Mesenchymal stem cell (in vitro differentiated cells and primary cell): ENCODE data around the gene NR2F2.

Source experiments
- DNase-seq: peaks from one replicate; pipeline ENCODE4 v3.0.0-alpha.2; 2013
- H2AFZ ChIP-seq: one replicate; pipeline ENCODE4 v1.6.1; 2013; ENCODE audit warnings: low read depth, mild to moderate bottlenecking, control low read depth, inconsistent platforms, low read length, moderate library complexity
- H2AK5ac ChIP-seq: 2 replicates; pipeline ENCODE4 v1.6.1; 2013; ENCODE audit warnings: low read length, moderate library complexity, mild to moderate bottlenecking, inconsistent platforms; ENCODE audit not compliant: severe bottlenecking
- H2BK120ac ChIP-seq: one replicate; pipeline ENCODE4 v1.6.1; 2013; ENCODE audit warnings: low read depth, mild to moderate bottlenecking, inconsistent platforms, low read length, moderate library complexity
- H2BK12ac ChIP-seq, 2 experiments: one replicate each; pipeline ENCODE4 v1.6.1; 2013; ENCODE audit warnings: inconsistent platforms in 2 of 2, low read length in 2 of 2, mild to moderate bottlenecking in 2 of 2, moderate library complexity in 2 of 2, control low read depth in 1 of 2
- H2BK15ac ChIP-seq: one replicate; pipeline ENCODE4 v1.6.1; 2013; ENCODE audit warnings: mild to moderate bottlenecking, low read depth, inconsistent platforms; ENCODE audit not compliant: poor library complexity, severe bottlenecking
- H2BK5ac ChIP-seq: 2 replicates; pipeline ENCODE4 v1.6.1; 2013; ENCODE audit warnings: low read depth, mild to moderate bottlenecking, low read length, control low read depth, inconsistent platforms; ENCODE audit not compliant: poor library complexity, severe bottlenecking
- H3K14ac ChIP-seq, 2 experiments: one replicate each; pipeline ENCODE4 v1.6.1; 2013; ENCODE audit warnings: inconsistent platforms in 2 of 2, low read length in 2 of 2, control low read depth in 1 of 2, mild to moderate bottlenecking in 1 of 2, moderate library complexity in 1 of 2
- H3K18ac ChIP-seq, 2 experiments: one replicate each; pipeline ENCODE4 v1.6.1; 2013; ENCODE audit warnings: inconsistent platforms in 2 of 2, low read length in 2 of 2, control low read depth in 1 of 2, low read depth in 1 of 2, mild to moderate bottlenecking in 1 of 2
- H3K23ac ChIP-seq, 2 experiments: one replicate each; pipeline ENCODE4 v1.6.1; 2013; ENCODE audit warnings: inconsistent platforms in 2 of 2, low read length in 2 of 2, mild to moderate bottlenecking in 2 of 2, moderate library complexity in 2 of 2, control low read depth in 1 of 2
- H3K27ac ChIP-seq: 2 replicates; pipeline ENCODE4 v1.5.1; 2013; ENCODE audit warnings: mild to moderate bottlenecking, moderate library complexity, low read length, control low read depth, inconsistent platforms; ENCODE audit not compliant: poor library complexity, severe bottlenecking
- H3K27me3 ChIP-seq, 2 experiments: 2 replicates each; pipeline versions ENCODE4 v1.6.1 to v1.7.0; 2013; ENCODE audit warnings: low read length in 2 of 2, mild to moderate bottlenecking in 2 of 2, moderate library complexity in 2 of 2, control low read depth in 1 of 2, inconsistent platforms in 1 of 2; ENCODE audit not compliant: control insufficient read depth in 1 of 2, insufficient read depth in 1 of 2
- H3K36me3 ChIP-seq, 2 experiments: 2 replicates each; pipeline versions ENCODE4 v1.6.1 to v1.7.0; 2013; ENCODE audit warnings: low read length in 2 of 2, control low read depth in 1 of 2, inconsistent platforms in 1 of 2, low read depth in 1 of 2, mild to moderate bottlenecking in 1 of 2; ENCODE audit not compliant: insufficient read depth in 2 of 2, control insufficient read depth in 1 of 2
- H3K4ac ChIP-seq, 2 experiments: one replicate each; pipeline ENCODE4 v1.6.1; 2013; ENCODE audit warnings: inconsistent platforms in 2 of 2, low read length in 2 of 2, mild to moderate bottlenecking in 2 of 2, moderate library complexity in 2 of 2, control low read depth in 1 of 2, low read depth in 1 of 2
- H3K4me1 ChIP-seq: 2 replicates; pipeline ENCODE4 v1.6.1; 2013; ENCODE audit warnings: low read depth, low read length, control low read depth; ENCODE audit not compliant: control insufficient read depth, insufficient read depth
- H3K4me2 ChIP-seq: 2 replicates; pipeline ENCODE4 v1.6.1; 2013; ENCODE audit warnings: low read length, mild to moderate bottlenecking, inconsistent platforms; ENCODE audit not compliant: poor library complexity, severe bottlenecking
- H3K4me3 ChIP-seq, 2 experiments: 2 replicates each; pipeline versions ENCODE4 v1.5.1 to v1.7.0; 2013; ENCODE audit warnings: low read length in 2 of 2, mild to moderate bottlenecking in 2 of 2, control low read depth in 1 of 2, low read depth in 1 of 2; ENCODE audit not compliant: insufficient read depth in 1 of 2
- H3K79me1 ChIP-seq: replicated peaks from 2 replicates; pipeline ENCODE4 v1.6.1; 2013; ENCODE audit warnings: mild to moderate bottlenecking, control low read depth, low read length, inconsistent platforms; ENCODE audit not compliant: poor library complexity, severe bottlenecking
- H3K9ac ChIP-seq: 2 replicates; pipeline ENCODE4 v1.7.0; 2013; ENCODE audit warnings: mild to moderate bottlenecking, low read length, moderate library complexity
- H3K9me3 ChIP-seq: 2 replicates; pipeline ENCODE4 v1.7.0; 2013; ENCODE audit warnings: mild to moderate bottlenecking, low read length; ENCODE audit not compliant: control insufficient read depth
- H4K8ac ChIP-seq: one replicate; pipeline ENCODE4 v1.6.1; 2013; ENCODE audit warnings: inconsistent platforms, mild to moderate bottlenecking, low read length, moderate library complexity
- H4K91ac ChIP-seq: one replicate; pipeline ENCODE4 v1.6.1; 2013; ENCODE audit warnings: mild to moderate bottlenecking, low read length, inconsistent platforms
- WGBS: methylation state at CpG from one replicate; pipeline ENCODE4 v1.1.7; 2013; ENCODE audit warnings: mixed read lengths; 5-methylcytosine and 5-hydroxymethylcytosine counted together

Gene NR2F2

DNA sequence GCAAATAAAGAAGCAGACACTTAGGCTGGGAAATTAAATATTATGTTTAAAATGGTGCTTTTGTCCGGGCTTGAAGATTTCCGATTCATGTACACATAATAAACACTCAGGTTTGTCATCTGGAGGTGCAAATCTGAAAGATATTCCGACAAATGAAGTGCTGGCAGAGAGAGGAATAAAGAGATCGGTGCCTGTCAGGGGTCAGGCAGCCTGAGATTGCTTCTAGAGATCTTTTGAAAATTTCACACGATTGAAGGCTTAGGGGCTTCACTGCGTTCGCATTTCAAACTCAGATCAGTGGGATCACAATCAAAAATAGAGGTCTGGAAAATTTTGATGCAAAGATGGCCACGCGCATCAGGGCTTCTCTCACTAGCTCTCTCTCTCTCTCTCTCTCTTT is 33.2 kb downstream of the NR2F2 start:
- H3K4me1 ChIP-seq = peaks cover 53% of the 10 kb centered on the region
- no peak overlapping the region for H2BK12ac ChIP-seq
- no peak overlapping the region for H4K91ac ChIP-seq
- H3K4ac ChIP-seq = no peak overlapping the region
- H3K23ac ChIP-seq = no peak overlapping the region
- no peak overlapping the region for H3K4me2 ChIP-seq
- DNase-seq = no peak
- no peak overlapping the region for H2BK5ac ChIP-seq
- 12% methylated on average over 5 of the region's 9 CpGs for WGBS
- H3K79me1 ChIP-seq = peaks cover 43% of the 10 kb centered on the region
- H2BK15ac ChIP-seq = no peak overlapping the region
- no peak overlapping the region for H3K18ac ChIP-seq
- no peak overlapping the region for H2AK5ac ChIP-seq
- no peak overlapping the region for H2AFZ ChIP-seq
- no peaks in the 10 kb centered on the region for H3K36me3 ChIP-seq
- H3K14ac ChIP-seq = no peak overlapping the region
- no peak overlapping the region for H3K4me3 ChIP-seq
- H3K9me3 ChIP-seq = no peaks in the 10 kb centered on the region
- H3K27ac ChIP-seq = no peak overlapping the region
- no peak overlapping the region for H2BK120ac ChIP-seq
- no peak overlapping the region for H4K8ac ChIP-seq
- no peak overlapping the region for H3K9ac ChIP-seq
- H3K27me3 ChIP-seq = peaks cover 31 to 98% of the 10 kb centered on the region in 2 experiments

- Histone ChIP-seq H3K9ac (no peak overlapping the region), H4K91ac (no peak overlapping the region), H3K4me1 (peaks cover 34% of the 10 kb centered on the region), H3K23ac (no peak overlapping the region), H3K27me3 (peaks cover 32 to 100% of the 10 kb centered on the region in 2 experiments), H3K79me1 (peaks cover 50% of the 10 kb centered on the region), H3K36me3 (no peaks in the 10 kb centered on the region), H3K9me3 (no peaks in the 10 kb centered on the region), H3K14ac (no peak overlapping the region), H3K4ac (no peak overlapping the region), H3K18ac (no peak overlapping the region), H3K27ac (no peak overlapping the region), H2AFZ (no peak overlapping the region), H2BK5ac (no peak overlapping the region), H2BK12ac (no peak overlapping the region), H2BK15ac (no peak overlapping the region), H2AK5ac (no peak overlapping the region), H3K4me3 (no peak overlapping the region), H4K8ac (peak overlapping the region; percentile 58), H3K4me2 (peak overlapping the region; percentile 67), H2BK120ac (no peak overlapping the region)
- DNase-seq = peak; percentile 25
- 2% methylated on average over 41 of the region's 42 CpGs for WGBS
Observed at GRCh38 chr15:96365781-96366525, 35.5 kb downstream of the NR2F2 start.

DNA sequence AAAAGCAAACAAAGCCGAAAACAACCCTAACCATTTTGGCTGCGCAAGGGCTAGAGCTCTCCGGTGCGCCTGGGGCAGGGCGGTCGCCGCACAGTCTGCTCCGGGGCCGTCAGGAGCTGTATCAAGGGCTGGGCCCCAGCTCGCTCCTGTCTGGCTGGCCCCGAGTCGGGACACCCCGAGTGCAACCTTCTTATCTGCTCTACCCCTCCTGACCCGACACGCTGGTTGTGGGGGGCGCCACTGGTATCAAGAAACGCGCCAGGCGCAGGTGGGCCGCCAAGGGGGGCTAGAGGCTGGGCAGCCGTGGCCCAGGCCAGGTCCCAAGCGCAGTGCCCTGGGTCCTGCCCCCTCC is 36.0 kb downstream of the NR2F2 start:
- no peak for DNase-seq
- Histone ChIP-seq H3K18ac (no peak overlapping the region), H2BK15ac (no peak overlapping the region), H3K4me1 (peaks cover 28% of the 10 kb centered on the region), H4K8ac (no peak overlapping the region), H3K9ac (no peak overlapping the region), H2BK5ac (no peak overlapping the region), H3K27ac (no peak overlapping the region), H2AK5ac (no peak overlapping the region), H3K79me1 (peaks cover 46% of the 10 kb centered on the region), H2BK120ac (no peak overlapping the region), H2AFZ (no peak overlapping the region), H3K4ac (no peak overlapping the region), H3K9me3 (no peaks in the 10 kb centered on the region), H3K27me3 (peaks cover 32 to 94% of the 10 kb centered on the region in 2 experiments), H3K36me3 (no peaks in the 10 kb centered on the region), H3K14ac (no peak overlapping the region), H2BK12ac (no peak overlapping the region), H4K91ac (peak overlapping the region; percentile 23), H3K23ac (no peak overlapping the region), H3K4me2 (peak overlapping the region; percentile 56), H3K4me3 (no peak overlapping the region)
- 9% methylated on average over 16 of the region's 22 CpGs for WGBS

GRCh38 chr15:96367311-96368200 is 37.1 kb downstream of the NR2F2 start:
- Histone ChIP-seq H2BK15ac (no peak overlapping the region), H3K36me3 (no peaks in the 10 kb centered on the region), H3K79me1 (peaks cover 39% of the 10 kb centered on the region), H3K23ac (no peak overlapping the region), H3K27me3 (peaks cover 32 to 84% of the 10 kb centered on the region in 2 experiments), H3K9me3 (no peaks in the 10 kb centered on the region), H3K4me1 (peaks cover 28% of the 10 kb centered on the region), H3K18ac (no peak overlapping the region), H3K27ac (no peak overlapping the region), H2AFZ (no peak overlapping the region), H3K9ac (no peak overlapping the region), H3K4me3 (peak overlapping the region in 1 of 2 experiments; percentile 60), H3K14ac (no peak overlapping the region), H4K91ac (no peak overlapping the region), H2AK5ac (no peak overlapping the region), H2BK120ac (no peak overlapping the region), H3K4me2 (no peak overlapping the region), H4K8ac (no peak overlapping the region), H3K4ac (no peak overlapping the region), H2BK5ac (no peak overlapping the region), H2BK12ac (no peak overlapping the region)
- 14% methylated on average over 29 of the region's 31 CpGs for WGBS
- peak; percentile 10 for DNase-seq
